Pons (tissue), 1 donor: ENCODE measurements around the gene CACNB2.

Source experiments
- DNase-seq: peaks from one replicate; pipeline ENCODE4 v3.0.0-alpha.2; 2016; ENCODE audit warnings: low spot score

CACNB2 gene

DNA sequence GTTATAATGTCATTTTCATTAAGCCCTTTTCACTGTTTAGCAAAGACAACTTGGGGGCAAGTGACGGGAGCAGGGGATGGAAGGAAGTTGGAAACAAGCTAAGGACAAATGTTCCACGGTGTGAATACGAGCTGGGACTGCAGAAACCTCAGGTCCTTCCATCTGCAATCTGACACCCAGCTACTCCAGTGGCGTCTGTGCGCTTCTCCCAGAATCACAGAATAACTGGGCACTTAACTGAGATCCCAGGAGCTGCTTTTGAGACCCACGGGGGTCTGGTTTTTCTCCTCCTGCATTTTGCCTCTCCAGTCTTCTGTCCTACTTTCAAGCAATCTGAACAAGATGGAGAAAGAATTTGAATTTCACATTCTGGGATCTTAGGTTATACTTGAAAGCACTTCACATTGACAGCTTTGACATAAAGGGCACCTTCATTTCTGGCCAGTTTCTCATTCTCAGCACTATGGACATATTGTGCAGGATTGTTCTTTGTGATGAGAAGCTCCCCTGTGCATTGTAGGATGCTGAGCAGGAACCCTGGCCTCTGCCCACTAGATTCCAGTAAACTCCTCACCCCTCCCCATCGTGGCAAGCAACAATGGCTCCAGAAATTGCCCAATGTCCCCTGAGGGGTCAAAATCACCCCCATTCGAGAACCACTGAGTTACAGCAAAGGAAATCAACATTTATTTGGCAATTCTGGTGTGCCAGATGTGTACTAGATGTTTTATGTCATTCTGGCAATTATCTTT lies 194.1 kb downstream of the CACNB2 start:
- no peak for DNase-seq

DNA sequence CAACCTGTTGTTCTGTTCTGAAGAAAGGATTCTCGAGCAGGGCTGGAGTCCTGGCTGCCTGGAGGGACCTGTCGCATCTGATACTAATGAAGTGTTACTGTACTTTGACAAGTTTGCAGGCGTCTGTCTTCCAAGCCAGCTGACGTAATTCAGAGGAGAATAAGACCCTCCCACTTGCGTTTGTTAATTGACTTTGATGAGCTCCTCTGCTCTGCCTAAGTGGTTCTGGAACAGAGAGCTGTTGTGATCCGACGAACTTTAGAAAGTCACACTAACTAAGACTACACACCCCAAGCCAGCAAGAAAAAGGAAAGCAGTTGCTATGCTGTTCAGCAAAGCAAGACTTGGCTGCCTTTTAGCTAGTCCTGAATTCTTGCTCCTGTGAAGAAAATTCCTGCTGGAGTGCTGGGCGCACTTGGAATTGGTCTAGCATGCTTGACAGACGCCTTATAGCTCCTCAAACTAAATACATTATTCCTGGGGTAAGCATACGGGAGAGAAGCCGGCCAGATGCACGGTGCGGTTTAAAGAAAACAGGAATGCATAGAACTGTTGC lies 200.3 kb downstream of the CACNB2 start:
- DNase-seq = peak; percentile 17

DNA sequence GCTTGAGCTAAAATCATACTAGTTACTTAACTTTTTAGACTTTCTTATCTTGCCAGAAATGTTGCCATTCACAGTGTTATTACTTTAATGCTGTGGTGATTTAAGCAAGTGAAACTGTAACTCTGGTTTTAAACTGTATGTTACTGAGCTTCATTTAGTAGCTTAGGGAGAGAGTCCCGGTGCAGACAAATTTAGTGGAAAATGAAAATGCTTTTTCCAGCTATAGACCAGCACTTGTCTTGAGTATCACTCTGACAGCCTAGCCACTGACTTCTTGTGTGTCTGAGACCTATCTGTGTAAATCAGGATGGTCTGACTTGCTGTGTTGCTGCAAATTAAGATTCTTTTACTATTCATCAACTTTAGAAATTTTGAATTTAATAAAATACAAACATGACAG lies 200.8 kb downstream of the CACNB2 start:
- DNase-seq = no peak

DNA sequence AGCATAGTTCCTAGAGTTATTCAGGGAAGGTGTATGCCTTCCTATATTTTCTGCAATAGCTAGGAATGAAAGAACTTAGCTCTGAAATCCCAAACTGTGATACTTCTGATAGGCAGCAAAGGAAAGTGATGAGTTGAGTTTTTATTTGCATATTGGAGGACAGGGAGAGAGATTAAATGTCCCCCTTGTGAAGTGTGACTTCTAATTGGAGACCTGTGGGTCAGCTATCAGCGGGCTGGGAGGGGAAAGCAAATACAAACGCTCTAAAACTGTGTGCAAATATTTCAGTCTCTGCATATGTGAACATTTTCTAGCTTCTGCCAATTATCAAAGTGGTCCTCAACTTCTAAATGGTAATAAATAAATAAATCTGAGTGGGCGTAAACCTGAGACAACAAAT lies 203.3 kb downstream of the CACNB2 start:
- no peak for DNase-seq

DNA sequence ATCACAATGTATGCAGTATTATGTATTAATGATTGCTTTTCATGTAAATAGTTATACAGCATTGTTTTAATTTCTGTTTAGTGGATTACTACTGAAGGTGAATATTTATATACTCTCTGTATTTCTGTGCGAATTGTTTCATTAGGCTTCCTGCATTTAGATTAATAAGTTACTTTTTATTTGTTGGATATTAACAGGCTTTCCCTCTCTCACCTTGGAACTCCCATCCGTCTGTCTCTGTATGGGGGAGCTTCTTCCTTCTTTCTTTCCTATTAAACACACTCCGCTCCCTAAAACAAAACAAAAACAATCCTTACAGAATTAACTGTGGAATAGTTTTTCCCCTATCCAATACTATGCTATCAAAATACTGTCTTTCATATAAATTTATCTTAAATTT lies 205.1 kb downstream of the CACNB2 start:
- DNase-seq = no peak

DNA sequence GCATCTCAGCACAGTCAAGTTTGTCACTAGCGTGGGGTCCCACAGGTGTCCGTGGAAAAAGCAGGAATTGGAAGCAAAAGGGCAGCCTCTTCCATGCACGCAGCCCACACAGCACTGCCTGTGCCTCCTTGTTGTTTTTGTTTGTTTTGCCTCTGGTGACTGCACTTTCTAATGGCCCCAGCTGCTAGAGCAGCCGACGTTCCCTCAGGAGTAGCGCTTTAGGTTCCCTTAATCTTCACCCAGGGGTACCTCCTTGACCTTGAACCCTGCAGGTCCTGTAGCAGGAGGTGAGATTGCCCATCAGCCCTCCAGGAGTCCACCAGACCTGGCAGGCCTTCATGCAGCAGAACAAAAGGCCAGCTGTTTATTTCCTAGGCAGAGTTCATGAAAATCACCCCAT lies 210.1 kb downstream of the CACNB2 start:
- no peak for DNase-seq

DNA sequence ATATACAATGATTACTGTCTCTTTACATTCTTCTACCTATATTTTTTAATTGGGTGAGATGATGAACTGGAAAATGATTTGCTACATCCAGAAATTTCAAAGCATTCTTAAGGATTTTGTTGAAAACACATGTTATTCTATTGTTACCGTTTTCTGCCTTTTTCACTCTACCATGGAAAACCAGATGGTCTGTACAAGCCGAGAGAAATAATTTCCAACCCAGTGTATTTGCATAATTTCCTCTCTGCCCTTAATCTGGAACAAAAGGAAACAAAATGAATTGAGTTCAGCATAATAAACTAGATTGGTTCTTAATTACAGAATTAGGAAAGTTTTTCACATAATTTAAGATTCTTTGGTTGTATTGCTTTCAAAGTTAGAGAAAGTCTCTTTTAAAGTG lies 211.2 kb downstream of the CACNB2 start:
- no peak for DNase-seq

DNA sequence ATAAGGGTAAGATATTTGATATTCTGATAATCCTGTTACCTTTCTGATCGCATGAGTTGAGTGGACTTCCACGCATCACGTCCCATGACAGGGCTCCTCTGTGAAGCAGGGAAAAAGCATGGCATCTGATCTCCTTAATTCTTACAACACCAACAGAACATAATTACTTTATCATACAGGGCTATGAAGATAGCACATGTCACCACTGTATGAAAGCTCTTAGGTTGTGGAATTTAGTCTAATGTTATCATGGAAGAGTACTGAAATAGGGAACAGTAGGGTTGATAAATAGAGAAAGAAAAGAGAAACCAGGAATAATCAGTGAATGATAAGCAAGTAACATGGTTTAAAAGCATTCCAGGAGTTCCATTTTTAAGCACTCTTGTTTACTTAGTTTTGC lies 212.0 kb downstream of the CACNB2 start:
- DNase-seq = no peak

DNA sequence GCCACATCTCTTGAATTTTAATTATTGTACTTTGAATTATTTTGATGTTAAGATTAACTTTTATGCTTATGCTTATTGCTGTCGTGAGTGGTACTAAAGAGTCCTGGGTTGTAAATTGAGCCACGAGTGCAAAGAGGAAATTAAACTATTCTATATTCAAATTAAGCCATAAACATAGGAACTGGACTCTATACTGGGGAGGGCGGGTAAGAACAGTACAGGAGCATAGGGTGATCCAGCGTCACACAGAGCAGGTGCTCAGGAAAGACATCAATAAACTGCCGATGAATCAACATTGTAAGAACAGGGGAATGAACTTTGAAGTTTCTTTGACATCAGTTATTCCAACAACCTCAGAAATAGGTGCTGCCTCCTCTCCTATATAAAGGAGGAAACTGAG lies 219.6 kb downstream of the CACNB2 start:
- DNase-seq = no peak

DNA sequence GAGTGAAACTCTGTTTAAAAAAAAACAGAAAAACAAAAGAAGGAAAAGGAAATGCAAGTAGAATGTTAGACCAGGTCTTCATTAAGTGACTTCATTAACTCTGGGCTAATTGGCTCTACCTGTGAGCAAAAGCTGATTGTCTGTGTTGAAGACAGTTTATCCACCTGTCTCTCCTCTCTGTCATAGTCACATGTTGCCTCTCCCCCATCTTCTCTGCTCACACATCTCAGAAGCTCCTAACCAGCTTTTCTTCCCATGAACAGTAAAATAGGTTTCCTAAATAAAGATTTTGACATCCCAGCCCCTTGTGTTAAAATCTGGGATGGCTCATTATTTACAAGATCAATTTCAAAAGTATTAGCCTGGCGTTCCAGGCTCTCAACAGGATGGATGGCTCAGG lies 222.7 kb downstream of the CACNB2 start:
- DNase-seq = no peak

DNA sequence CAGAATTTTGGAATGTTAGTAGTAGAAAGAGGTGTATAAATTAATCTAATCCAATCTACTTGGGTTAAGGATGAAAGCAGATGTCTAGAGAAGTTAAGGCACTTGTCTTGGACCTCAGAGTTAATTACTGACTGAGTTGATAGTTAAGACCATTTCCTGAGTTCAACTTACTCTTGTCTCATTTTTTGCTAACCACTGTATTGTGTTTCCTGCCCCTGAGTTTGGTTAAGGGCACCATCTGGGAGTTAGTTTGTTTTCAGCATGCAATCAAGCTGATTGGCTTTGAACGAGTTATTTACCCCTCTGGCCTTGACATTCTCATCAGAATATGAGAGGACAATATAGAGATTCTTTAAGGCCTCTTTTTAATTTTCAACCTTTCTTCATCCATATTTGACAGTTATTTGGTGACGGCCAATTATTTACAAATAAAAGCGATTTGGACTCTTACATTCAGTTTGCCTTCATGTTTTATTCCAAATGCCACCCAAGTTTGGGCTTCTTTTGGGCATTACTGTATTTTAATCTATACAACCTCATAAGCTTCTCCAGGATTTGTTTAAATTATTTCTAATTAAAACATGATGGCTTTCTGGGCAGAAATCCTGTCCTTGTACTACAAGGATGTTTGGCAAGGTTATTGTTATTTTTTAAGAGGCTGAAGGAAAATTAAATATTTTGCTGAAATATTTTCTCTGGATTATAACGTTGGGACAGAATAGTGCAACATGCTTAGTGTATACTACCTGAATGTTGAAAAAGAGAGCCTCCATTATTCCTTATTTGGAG lies 225.0 kb downstream of the CACNB2 start:
- no peak for DNase-seq

DNA sequence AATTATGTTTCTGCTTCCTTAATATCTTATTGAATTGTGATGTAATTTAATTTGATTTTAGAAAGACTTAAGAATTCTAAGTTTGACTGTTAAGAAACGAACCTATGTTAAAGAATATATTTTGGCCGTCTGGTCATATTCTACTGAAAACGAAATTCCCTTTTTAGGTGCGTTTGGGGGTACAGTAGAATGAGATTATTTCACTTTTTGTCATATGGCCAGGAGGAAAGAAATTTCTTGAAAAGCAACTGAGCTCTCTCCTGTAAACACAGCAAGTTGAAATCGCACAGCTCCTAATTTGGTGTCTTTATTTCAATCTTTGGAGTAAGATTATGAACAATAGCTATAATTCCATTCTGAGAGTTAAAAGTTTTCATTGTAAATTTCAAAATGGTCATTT lies 227.6 kb downstream of the CACNB2 start:
- DNase-seq = no peak

DNA sequence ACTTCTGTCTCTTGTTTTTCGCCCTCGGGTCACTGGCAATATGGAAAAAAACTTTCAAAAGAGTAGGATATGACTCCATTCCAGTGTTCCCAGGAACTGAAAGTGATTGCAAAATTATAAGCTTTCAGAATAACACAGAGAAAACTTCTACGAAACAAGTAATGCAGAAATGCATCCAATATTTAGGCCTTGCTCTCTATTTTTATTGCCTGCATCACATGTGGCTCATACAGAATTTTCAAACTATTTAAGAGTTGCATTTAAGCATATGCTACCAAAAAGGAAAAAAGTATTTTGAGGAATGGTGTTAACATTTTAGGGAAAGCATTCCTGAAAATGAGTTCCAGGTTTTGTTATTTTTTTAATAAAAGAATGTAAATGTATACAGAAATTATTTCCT lies 228.0 kb downstream of the CACNB2 start:
- DNase-seq = no peak

DNA sequence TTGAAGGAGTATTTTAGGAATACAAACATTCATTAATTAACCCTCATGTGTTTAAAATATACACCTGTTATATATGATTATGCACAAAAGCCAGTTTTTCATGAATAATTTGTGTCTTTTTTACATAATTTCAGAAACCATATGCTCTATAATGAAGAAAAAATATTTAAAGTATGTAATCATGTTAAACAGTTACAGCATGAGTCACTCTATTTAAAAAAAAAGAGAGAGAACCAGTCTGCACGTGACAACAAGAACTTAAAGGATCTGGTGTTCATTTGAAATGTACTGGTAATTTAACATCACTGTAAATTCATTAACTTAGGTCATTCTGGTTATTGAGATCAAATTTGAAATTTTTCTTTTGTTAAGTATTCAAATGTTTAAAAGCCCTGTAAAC lies 228.5 kb downstream of the CACNB2 start:
- DNase-seq = no peak

DNA sequence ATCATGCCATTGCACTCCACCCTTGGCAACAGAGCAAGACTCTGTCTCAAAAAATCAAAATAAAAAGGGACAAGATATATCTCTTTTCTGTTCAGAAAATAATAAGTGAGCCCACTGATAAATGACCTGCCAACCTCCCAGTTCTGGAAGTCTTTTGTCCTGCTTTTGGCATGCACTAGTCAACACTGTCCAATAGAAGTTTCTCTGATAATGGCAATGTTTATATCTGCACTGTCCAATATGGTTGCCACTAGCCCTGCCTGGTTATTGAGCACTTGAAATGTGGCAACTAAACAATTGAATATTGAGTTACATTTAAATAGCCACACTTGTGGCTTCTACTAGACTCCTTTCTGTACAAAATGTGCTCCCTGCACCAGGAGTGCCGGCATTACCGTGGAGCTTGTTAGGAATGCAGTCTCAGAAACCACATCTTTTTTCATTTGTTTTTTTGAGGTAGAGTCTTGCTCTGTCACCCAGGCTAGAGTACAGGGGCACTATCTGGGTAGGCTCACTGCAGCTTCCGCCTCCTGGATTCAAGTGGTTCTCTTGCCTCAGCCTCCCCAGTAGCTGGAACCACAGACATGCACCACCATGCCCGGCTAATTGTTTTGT lies 229.7 kb downstream of the CACNB2 start:
- DNase-seq = no peak

DNA sequence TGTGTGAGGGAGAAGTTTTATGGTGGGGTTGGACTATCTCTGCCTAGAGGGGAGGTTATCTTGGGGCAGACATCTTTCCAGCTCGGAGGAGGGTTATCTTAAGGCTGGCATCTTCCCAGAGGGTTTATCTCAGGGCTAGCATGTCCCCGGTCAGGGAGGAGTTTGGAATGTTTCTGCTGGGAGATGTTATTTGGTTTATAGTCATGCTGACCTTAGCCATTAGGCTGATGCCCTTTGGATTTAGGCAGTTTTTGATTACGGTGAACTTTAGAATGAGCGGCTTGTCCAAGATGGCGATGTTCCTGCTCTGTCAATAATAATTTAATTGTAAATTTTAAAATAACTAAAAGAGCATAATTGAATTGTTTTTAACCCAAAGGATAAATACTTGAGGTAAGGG lies 236.4 kb downstream of the CACNB2 start:
- no peak for DNase-seq

DNA sequence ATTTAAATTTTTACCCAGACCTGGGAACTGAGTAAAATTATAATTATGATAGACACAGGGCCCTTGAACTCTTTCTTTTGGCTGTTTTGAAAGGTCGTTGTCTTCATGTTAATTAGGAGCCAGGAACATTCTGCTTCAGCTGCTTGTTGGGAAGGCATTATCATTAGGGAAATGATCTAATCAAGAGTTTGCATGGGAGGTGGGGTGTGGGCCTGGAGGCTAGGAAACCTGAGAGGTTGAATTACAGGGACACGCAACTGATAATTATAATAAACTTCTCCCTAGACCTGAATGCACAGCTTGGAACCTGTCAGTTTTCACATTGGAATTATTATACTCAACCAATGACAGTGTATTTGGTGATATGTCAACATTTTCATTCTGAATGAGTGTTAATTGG lies 237.7 kb downstream of the CACNB2 start:
- no peak for DNase-seq

DNA sequence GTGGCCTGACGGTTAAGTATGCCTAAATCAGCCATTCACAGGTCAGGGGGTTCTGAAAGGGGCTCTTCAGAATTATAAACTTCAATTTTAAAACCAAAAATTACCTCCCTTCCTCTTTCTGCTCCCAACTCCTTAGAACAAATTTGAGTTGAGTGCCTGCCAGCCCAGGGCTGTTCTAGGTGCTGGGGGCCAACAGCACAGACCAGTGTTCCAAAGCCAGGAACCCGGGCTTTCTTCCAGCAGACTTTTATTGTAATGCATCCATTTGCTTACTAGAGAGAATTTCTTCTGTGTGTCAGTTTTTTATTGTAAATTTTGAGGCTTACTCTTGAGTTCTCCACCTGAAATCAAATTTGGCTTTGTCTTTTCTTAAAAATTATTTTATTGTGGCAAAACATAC lies 238.5 kb downstream of the CACNB2 start:
- peak; percentile 45 for DNase-seq

DNA sequence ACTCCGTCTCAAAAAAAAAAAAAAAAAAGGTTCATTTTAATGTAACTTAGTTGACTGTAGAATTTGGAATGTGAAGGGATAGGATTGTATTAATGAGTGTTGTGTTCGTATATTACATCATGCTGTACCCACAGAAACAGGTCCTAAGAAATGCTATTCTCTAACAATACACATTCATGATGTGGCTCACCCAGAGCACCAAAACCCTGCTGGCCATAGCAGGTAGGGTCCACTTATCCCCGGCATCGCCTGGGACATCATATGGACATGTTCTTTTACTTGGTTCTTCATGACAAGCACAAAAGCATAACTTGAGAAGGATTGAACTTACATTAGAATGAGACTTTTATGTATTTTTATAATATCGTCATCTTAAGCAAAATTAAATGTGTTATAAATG lies 241.5 kb downstream of the CACNB2 start:
- no peak for DNase-seq

DNA sequence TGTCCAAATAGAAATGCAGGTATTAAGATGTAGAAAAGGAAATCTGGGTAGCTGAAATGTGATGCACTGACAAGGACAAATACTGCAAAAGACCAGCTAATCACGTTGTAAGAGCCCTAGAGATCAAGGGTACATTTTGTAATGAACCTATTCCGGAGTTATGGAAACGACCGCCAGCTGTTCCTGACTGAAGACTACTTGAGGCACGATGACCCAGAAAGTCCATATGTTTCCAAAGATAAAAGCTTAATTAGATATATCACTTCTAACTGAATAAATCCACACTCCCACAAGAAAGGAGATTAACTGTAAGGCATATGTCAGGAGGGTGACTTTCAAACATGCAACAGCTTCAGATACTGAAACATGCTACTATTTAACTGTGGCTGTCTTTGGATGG lies 257.7 kb downstream of the CACNB2 start:
- no peak for DNase-seq

DNA sequence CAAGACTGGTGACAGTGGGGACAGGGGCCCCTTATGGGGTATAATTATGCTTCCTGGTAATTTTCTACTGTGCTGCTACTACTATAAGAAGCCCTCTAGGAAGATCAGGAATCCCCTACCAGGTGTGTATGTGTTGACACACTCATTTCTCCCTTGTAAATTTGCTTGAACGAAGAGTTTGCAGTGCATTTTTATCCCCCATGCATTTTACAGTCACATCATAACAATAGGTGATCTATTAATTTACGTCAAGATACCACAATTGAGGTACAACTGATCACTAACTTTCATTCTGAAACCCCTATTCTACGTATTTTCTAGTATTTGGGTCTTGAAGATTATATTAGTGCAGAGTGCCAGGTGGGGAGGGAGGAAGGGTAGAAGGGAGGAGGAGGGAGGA lies 258.9 kb downstream of the CACNB2 start:
- no peak for DNase-seq

DNA sequence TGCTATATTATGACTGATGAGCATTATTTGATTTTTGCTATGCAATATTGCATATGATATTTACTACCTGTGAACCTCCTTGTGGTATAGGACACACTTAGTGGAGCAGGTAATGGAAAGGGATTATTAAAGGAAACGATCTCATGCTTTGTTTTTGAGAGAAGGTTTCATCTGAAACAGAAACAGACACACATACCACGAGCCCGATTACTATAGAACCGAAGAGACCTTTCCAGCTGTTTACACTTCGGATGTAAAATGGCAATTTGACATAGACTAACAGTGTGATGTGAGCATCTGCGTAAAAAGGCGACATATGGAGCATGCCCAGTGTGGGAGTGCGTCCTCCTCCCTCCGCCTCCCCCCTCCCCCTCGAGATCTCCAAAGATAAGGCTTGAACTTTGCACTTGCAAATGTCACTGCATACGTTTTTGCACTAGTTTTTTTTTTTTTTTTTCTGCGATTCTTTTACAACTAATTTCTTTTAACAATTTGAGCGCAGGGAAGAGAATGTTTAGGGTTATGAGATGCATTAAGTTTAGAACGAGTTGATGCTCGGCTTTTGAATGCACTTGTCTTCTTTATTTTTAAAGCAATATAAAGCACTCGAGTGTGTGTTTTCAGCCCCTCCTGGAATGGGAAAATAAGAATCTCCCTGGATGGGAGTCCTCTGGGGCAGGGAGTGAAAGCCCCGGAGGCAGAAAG lies 260.1 kb downstream of the CACNB2 start:
- peak; percentile 41 for DNase-seq

DNA sequence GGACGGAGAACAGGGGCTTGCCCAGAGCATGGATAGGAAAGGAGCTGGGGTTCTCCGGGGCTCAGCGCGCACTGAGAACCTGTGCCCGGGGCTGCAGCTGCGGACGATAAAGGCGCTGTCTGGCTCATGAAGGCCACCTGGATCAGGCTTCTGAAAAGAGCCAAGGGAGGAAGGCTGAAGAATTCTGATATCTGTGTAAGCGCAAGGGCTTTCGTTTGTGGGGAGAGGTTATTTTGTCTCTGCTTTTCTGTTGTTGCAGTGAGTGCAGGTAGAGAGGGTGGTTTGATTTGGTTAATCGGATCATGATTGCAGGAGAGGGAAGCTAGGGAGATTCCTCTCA lies 260.7 kb downstream of the CACNB2 start:
- DNase-seq = no peak
